IMR-90 (cell line): Measurements from ENCODE around the gene FANCD2. TPM values are rescaled to one million over a fixed set of nuclear protein-coding genes. Genes with fewer than 3 reads are reported as not detected.

Experiments used
- ATAC-seq: fragments of 200-7000 bp; cut with Tn5 transposase; 2 replicates; pipeline ENCODE4 v1.9.1; 2020; ENCODE audit warnings: low read depth, mild to moderate bottlenecking, moderate library complexity
- BruUV-seq: library from RNA; stranded (reverse); fragments of 400-500 nt; replicated peaks from 2 replicates; lab custom pipeline; 2021; lab: Mats Ljungman, UMichigan
- CTCF ChIA-PET: fragments of 300-600 bp; formaldehyde crosslinking; extraction: SDS; loops from one replicate; lab custom pipeline; 2021; ENCODE audit warnings: antibody characterized with exemption; lab: Yijun Ruan, JAX
- POLR2A ChIA-PET: fragments of 300-600 bp; sonication (Branson Sonifier 250); formaldehyde crosslinking; loops from one replicate; lab custom pipeline; 2022; ENCODE audit warnings: antibody characterized with exemption; ENCODE audit not compliant: unreplicated experiment; lab: Charles Lee
- DNase-seq: peaks from one replicate; pipeline ENCODE4 v3.0.0; 2013
- H2AFZ ChIP-seq: replicated peaks from 2 replicates; pipeline ENCODE3; 2013; ENCODE audit warnings: low read length, mild to moderate bottlenecking; ENCODE audit not compliant: poor library complexity
- H2AK5ac ChIP-seq: 2 replicates; pipeline ENCODE4 v1.6.1; 2013; ENCODE audit warnings: low read depth, low read length, inconsistent platforms
- H2AK9ac ChIP-seq: replicated peaks from 2 replicates; pipeline ENCODE3; 2013; ENCODE audit warnings: mild to moderate bottlenecking, low read depth, low read length, moderate library complexity; ENCODE audit not compliant: poor library complexity
- H2BK120ac ChIP-seq: 2 replicates; pipeline ENCODE4 v1.6.1; 2013; ENCODE audit warnings: low read depth, low read length, inconsistent platforms
- H2BK15ac ChIP-seq: 3 replicates; pipeline ENCODE4 v1.6.1; 2013; ENCODE audit warnings: low read depth, low read length, inconsistent platforms
- H2BK20ac ChIP-seq: 2 replicates; pipeline ENCODE4 v1.6.1; 2013; ENCODE audit warnings: low read depth, mild to moderate bottlenecking, inconsistent platforms, low read length, moderate library complexity
- H2BK5ac ChIP-seq: 2 replicates; pipeline ENCODE4 v1.6.1; 2013; ENCODE audit warnings: mild to moderate bottlenecking, low read depth, low read length, inconsistent platforms; ENCODE audit not compliant: poor library complexity, severe bottlenecking
- H3K14ac ChIP-seq: replicated peaks from 2 replicates; pipeline ENCODE4 v1.6.1; 2013; ENCODE audit warnings: low read depth, low read length, inconsistent platforms
- H3K18ac ChIP-seq: 2 replicates; pipeline ENCODE4 v1.6.1; 2013; ENCODE audit warnings: low read depth, low read length, control low read depth
- H3K23ac ChIP-seq: 2 replicates; pipeline ENCODE4 v1.6.1; 2013; ENCODE audit warnings: low read depth, low read length, inconsistent platforms
- H3K27ac ChIP-seq: 2 replicates; pipeline ENCODE4 v1.5.1; 2013; ENCODE audit warnings: mild to moderate bottlenecking, control low read depth, low read length; ENCODE audit not compliant: insufficient read depth
- H3K27me3 ChIP-seq: 2 replicates; pipeline ENCODE4 v1.6.1; 2013; ENCODE audit warnings: low read length; ENCODE audit not compliant: control insufficient read depth, insufficient read depth
- H3K36me3 ChIP-seq: 2 replicates; pipeline ENCODE4 v1.6.1; 2013; ENCODE audit warnings: low read length, mixed read lengths; ENCODE audit not compliant: control insufficient read depth, insufficient read depth
- H3K4ac ChIP-seq: 2 replicates; pipeline ENCODE4 v1.6.1; 2013; ENCODE audit warnings: low read depth, low read length, inconsistent platforms
- H3K4me1 ChIP-seq: 2 replicates; pipeline ENCODE4 v1.6.1; 2013; ENCODE audit warnings: low read length, mixed read lengths; ENCODE audit not compliant: control insufficient read depth, insufficient read depth
- H3K4me2 ChIP-seq: 2 replicates; pipeline ENCODE4 v1.6.1; 2013; ENCODE audit warnings: low read depth, mild to moderate bottlenecking, control low read depth, low read length, moderate library complexity
- H3K4me3 ChIP-seq: 2 replicates; pipeline ENCODE4 v1.5.1; 2013; ENCODE audit warnings: low read depth, mild to moderate bottlenecking, control low read depth, low read length, moderate library complexity; ENCODE audit not compliant: insufficient read depth
- H3K56ac ChIP-seq: 2 replicates; pipeline ENCODE4 v1.6.1; 2013; ENCODE audit warnings: low read length, inconsistent platforms; ENCODE audit not compliant: insufficient read depth; ENCODE audit errors: extremely low read depth
- H3K79me1 ChIP-seq, 2 experiments: 2 replicates each; pipeline ENCODE4 v1.6.1; 2013; ENCODE audit warnings: low read length in 2 of 2, inconsistent platforms in 1 of 2, low read depth in 1 of 2
- H3K9ac ChIP-seq: 2 replicates; pipeline ENCODE4 v1.6.1; 2013; ENCODE audit warnings: low read depth, low read length, control low read depth
- H3K9me1 ChIP-seq: 2 replicates; pipeline ENCODE4 v1.6.1; 2013; ENCODE audit warnings: low read length, inconsistent platforms; ENCODE audit not compliant: insufficient read depth
- H3K9me3 ChIP-seq: 2 replicates; pipeline ENCODE4 v1.6.1; 2013; ENCODE audit warnings: low read length; ENCODE audit not compliant: control insufficient read depth, insufficient read depth
- H4K20me1 ChIP-seq: 2 replicates; pipeline ENCODE4 v1.6.1; 2013; ENCODE audit warnings: low read length, inconsistent platforms; ENCODE audit not compliant: insufficient read depth
- H4K5ac ChIP-seq: 2 replicates; pipeline ENCODE4 v1.6.1; 2013; ENCODE audit warnings: mild to moderate bottlenecking, low read depth, low read length, control low read depth
- H4K8ac ChIP-seq, 2 experiments: 2 replicates each; pipeline ENCODE4 v1.6.1; 2013; ENCODE audit warnings: low read depth in 2 of 2, low read length in 2 of 2, control low read depth in 1 of 2, inconsistent platforms in 1 of 2
- H4K91ac ChIP-seq: 2 replicates; pipeline ENCODE4 v1.6.1; 2013; ENCODE audit warnings: low read depth, low read length, inconsistent platforms; ENCODE audit not compliant: insufficient read depth
- BHLHE40 ChIP-seq: fragments of 150-350 bp; IDR thresholded peaks from 2 replicates; pipeline ENCODE4 v1.6.1; 2016; ENCODE audit warnings: mild to moderate bottlenecking, low read depth, low read length
- WGBS, 2 experiments: methylation state at CpG; one replicate each; pipeline versions ENCODE4 v1.1.5 to v1.1.7; 2013; ENCODE audit warnings: missing lambda C conversion rate in 2 of 2; ENCODE audit not compliant: insufficient read length in 1 of 2; ENCODE audit errors: extremely low coverage in 2 of 2; 5-methylcytosine and 5-hydroxymethylcytosine counted together
- dilution Hi-C: fragments of 300-500 bp; cut with HindIII; formaldehyde crosslinking; loops from one replicate; pipeline ENCODE4 v1.14.3; 2018; ENCODE audit warnings: low sequenced_read_pairs; ENCODE audit not compliant: unreplicated experiment
- in situ Hi-C: fragments of 300-500 bp; cut with MboI; formaldehyde crosslinking; loops from 3 replicates; pipeline ENCODE4 v1.14.3; 2019; ENCODE audit warnings: low sequenced_read_pairs, inconsistent platforms, mixed read lengths
- intact Hi-C: fragments of 100-400 bp; cut with micrococcal nuclease; formaldehyde crosslinking; loops from 2 replicates; pipeline ENCODE4 v1.10.0; 2022
- polyA plus RNA-seq, 3 experiments: library from polyadenylated mRNA; depleted of rRNA; stranded (reverse); fragments of >200 nt; gene quantifications; 2 replicates each; pipeline ENCODE4 v1.2.3, GENCODE V29; 2012; ENCODE audit warnings: low replicate concordance in 1 of 3
- total RNA-seq: library from RNA; depleted of rRNA; stranded (reverse); fragments of >200 nt; gene quantifications from 2 replicates; pipeline ENCODE4 v1.2.3, GENCODE V29; 2012

The FANCD2 gene
- total and polyA plus RNA-seq, 2 of the 4 experiments (the other 2 are of a cell fraction), result 8.9 to 19.7 TPM

DNA sequence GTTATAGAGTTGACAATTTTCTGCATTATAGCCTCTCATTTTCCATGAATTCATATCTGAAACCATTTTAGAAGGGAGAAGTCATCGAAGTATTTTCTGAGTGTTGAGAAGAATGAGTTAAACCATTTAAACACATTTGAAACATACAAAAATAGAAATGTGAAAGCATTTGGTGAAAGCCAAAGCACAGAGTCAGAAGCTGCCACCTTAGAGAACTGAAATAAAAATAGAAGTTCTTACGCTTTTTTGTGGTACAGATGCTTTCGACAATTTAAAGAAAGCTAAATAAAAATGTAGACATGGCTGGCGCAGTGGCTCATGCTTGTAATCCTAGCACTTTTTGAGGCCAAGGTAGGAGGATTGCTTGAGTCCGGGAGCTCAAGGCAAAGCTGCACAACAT lies 72.8 kb downstream of the FANCD2 start:
- intact Hi-C loops, result no loop called here
- CTCF ChIA-PET, result no interaction called here
- dilution Hi-C loops, result no loop called here

More for the DNA sequence above, 72.8 kb downstream of the FANCD2 start:
- WGBS, 2 experiments, result no CpG with 5 or more reads among the region's 5 CpGs
- Histone ChIP-seq H2AK5ac (no peak overlapping the region), H2BK20ac (no peak overlapping the region), H3K4ac (no peak overlapping the region), H3K23ac (no peak overlapping the region), H3K4me2 (no peak overlapping the region), H3K4me3 (no peak overlapping the region), H3K56ac (no peak overlapping the region), H2BK5ac (no peak overlapping the region), H3K79me1 (no peaks in the 10 kb centered on the region), H3K27me3 (no peaks in the 10 kb centered on the region), H4K5ac (no peak overlapping the region), H3K4me1 (peaks cover 3% of the 10 kb centered on the region), H2BK15ac (no peak overlapping the region), H3K18ac (no peak overlapping the region), H3K36me3 (0 out of 2 replicates have a peak, but pooled peaks cover 1% of the 10 kb centered on the region), H2AFZ (no peak overlapping the region), H3K9me1 (peaks cover 6% of the 10 kb centered on the region; the same call in 1 of the 2 replicates), H3K14ac (no peak overlapping the region), H2AK9ac (no peak overlapping the region), H4K91ac (no peak overlapping the region), H3K9me3 (no peaks in the 10 kb centered on the region), H3K27ac (no peak overlapping the region), H4K20me1 (no peaks in the 10 kb centered on the region), H2BK120ac (no peak overlapping the region), H4K8ac (no peak overlapping the region), H3K9ac (no peak overlapping the region)
- in situ Hi-C loops, result no loop called here
- no peak for DNase-seq
- no TSS peak for BruUV-seq
- POLR2A ChIA-PET, result no interaction called here
- TF ChIP-seq BHLHE40, result no peak
- no peak for ATAC-seq
